22Rv1 (cell line): ENCODE measurements around the gene HLX.

Experiments
- ZFX ChIP-seq: fragments of 450-650 bp; IDR thresholded peaks from 2 replicates; pipeline ENCODE4 v1.6.1; 2017; ENCODE audit warnings: antibody characterized with exemption, borderline replicate concordance
- TF ChIP-seq, protein P1 (sequence below): fragments of 450-650 bp; IDR thresholded peaks from 2 replicates; pipeline ENCODE4 v1.5.1; 2017; ENCODE audit warnings: mild to moderate bottlenecking

GRCh38 chr1:220892997-220893700, 13.9 kb downstream of the HLX start:
- TF ChIP-seq, protein P1, sequence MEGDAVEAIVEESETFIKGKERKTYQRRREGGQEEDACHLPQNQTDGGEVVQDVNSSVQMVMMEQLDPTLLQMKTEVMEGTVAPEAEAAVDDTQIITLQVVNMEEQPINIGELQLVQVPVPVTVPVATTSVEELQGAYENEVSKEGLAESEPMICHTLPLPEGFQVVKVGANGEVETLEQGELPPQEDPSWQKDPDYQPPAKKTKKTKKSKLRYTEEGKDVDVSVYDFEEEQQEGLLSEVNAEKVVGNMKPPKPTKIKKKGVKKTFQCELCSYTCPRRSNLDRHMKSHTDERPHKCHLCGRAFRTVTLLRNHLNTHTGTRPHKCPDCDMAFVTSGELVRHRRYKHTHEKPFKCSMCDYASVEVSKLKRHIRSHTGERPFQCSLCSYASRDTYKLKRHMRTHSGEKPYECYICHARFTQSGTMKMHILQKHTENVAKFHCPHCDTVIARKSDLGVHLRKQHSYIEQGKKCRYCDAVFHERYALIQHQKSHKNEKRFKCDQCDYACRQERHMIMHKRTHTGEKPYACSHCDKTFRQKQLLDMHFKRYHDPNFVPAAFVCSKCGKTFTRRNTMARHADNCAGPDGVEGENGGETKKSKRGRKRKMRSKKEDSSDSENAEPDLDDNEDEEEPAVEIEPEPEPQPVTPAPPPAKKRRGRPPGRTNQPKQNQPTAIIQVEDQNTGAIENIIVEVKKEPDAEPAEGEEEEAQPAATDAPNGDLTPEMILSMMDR: no peak
- no peak for TF ChIP-seq ZFX
